ENCODE results near the gene IL4. TPM values are rescaled to one million over a fixed set of nuclear protein-coding genes. Genes with fewer than 3 reads are reported as not detected.
"Not testable (repeated sequence)": the region's sequence is repeated elsewhere in the genome, so short reads cannot be mapped to it uniquely, and the experiment has no call there.

Gene IL4
- total RNA-seq, 1 donor from 2014 or later, result not detected

DNA sequence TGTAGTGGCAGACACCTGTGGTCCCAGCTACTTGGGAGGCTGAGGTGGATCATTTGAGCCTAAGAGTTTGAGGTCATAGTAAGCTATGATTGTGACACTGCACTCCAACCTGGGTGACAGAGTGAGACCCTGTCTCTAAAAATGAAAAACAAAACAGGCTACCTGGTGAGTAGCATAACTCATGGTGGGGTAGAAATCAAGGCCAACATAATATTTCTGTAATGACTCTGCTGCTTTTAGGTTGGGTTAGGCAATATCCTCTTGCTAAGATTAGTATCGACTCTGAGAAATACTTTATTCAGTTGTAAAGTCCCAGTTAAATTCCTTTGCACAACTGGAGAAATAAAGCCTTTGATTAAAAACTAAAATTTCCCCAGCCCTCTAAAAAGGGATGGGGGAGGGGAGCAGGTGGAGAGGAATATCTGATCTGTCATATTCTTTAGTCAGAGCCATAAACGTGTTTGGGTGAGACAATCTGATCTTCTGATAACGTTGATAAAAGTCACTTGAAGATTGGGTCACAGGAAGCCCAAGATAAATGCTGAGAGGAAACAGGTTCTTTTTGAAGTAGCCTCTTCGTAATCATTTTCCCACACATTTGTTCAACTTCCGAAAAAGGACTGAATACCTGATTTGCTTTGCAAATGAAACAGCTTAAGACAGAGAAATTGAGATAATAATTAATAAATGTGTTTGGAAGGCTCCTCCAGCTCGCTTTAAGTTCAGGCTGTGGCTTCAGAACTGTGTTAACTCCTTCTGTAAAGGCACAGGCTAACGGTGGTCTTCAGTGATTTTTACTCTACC lies 14.9 kb downstream of the IL4 start:
- no peak for DNase-seq (ENCODE audit: low spot score)
- intact Hi-C loops (cut with DNase I), result no loop called here

DNA sequence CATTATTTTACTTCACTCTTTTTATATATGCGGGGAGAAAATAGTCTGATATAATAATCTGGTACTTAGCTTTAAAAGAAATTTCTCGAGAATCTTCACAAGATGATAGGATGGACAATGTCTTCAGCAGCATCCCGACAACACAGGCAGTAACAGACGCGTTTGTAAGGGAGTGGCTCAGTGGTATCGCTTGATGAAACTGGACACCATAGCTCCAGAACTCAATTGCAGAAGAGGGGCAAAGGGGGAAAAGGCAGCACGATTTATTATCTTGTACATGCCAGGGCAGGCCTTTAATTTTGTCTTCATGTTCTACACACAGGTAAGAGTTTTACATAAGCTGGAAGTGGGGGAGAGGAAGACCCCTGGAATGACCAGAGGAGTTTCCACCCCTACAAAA lies 15.7 kb downstream of the IL4 start:
- intact Hi-C loops (cut with DNase I), result no loop called here
- no peak for DNase-seq (ENCODE audit: low spot score)

DNA sequence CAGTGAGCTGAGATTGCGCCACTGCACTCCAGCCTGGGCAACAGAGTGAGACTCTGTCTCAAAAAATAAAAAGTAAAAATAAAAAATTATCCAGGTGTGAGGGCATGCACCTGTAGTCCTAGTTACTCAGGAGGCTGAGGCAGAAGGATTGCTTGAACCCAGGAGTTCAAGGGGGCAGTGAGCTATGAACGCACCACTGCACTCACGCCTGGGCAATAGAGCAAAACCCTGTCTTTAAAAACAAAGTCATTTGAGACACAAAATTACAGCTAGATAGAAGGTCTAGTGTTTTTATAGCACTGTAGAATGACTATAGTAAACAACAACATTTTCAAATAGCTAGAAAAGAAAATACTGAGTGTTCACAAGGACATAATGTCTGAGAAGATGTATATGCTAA lies 16.4 kb downstream of the IL4 start:
- no peak for DNase-seq (ENCODE audit: low spot score)
- intact Hi-C loops (cut with DNase I), result no loop called here

DNA sequence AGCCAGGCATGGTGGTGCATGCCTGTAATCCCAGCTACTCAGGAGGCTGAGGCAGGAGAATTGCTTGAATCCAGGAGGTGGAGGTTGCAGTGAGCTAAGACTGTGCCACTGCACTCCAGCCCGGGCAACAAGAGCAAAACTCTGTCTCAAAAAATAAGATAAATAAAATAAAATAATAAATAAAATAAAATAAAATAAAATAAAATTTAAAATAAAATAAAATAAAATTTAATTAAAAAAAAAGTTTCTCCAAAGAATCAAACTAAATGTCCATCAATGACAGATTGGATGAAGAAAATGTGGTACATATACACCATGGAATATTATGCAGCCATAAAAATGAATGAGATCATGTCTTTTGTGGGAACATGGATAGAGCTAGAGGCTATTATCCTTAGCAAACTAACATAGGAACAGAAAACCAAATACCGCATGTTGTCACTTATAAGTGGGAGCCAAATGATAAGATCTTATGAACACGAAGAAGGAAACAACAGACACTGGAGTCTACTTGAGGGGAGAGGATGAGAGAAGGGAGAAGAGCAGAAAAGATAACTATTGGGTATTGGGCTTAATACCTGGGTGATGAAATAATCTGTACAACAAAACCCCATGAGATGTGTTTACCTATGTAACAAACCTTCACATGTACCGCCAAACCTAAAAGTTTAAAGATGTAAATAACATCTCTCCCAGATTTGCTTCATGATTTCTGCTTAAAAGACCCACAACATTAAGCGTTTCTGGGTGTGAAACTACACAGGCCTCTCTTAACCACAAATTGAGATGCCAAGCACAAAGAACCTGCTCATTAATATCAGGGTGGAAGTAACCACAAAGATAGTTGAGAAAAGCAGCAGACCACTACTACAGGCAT lies 18.2 kb downstream of the IL4 start:
- DNase-seq (ENCODE audit: low spot score); intact Hi-C loops (cut with DNase I): not testable (repeated sequence)

DNA sequence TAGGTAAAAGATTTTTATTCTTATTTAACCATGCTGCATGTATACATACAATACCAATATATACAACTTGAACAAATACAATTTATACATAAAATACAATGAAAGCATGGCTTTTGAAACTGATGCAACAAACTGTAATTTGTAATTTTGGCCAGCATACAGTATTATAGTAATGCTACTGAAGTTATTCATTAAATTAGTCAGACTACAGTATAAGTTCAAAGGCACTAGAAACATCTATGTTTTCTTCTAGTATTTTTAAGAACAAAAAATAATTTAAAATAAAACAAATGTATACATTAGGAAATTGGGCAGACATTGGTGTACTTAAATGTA lies 18.8 kb downstream of the IL4 start:
- intact Hi-C loops (cut with DNase I), result no loop called here
- no peak for DNase-seq (ENCODE audit: low spot score)

DNA sequence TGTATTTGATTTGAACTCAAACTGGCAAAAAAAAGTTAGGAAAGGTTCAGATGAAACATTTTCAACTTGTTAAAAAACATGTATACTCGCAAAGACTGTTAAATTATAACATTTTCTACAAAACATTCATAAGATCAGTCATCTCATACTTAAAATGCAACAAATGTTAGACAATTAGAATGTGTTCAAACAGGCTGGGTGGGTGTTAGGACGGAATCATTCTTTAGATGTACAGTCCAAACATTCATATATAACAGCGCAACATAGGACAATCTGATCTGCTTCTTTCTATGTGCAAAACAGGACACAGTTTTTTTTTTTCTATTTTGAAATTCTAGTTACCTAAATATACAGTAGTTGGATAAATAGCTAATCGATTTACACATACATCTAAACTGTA lies 22.2 kb downstream of the IL4 start:
- intact Hi-C loops (cut with DNase I), result no loop called here
- no peak for DNase-seq (ENCODE audit: low spot score)

DNA sequence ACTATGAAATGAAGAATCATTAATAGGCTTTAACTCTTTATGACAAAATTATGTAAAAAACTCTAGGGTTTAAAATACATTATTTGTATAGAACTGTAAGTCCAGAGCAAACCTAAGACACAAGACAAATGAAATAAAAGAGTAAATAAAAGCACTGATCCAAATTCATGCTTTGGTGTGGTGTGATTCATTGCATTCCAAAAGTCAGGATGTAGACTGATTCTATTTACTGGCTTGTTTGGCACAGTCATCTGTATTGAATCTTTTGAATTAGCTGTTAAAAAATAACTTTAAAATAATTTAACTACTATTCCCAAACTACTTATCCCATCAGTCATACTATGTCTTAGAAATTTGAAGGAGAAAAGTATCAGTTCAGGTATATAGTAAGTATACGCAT lies 31.1 kb downstream of the IL4 start:
- DNase-seq (ENCODE audit: low spot score), result no peak
- intact Hi-C loops (cut with DNase I), result no loop called here

DNA sequence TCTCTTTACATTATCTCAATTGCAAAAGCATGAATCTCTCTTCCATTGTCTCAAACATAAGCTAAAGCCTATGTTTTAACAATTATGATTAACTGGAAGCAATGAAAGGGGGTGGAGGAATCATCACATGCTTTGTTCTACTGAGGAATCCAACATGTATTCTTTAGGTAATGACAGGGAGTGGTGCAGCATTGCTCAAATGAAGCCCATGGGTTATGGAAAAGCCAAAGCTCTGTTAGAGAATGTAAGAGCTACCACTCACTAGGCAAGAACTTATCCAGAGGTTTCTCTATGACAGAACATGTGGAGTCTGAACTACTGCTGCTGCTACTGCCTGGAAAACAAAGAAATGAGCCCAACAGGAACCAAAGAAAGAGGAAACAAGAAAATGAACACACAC lies 34.9 kb downstream of the IL4 start:
- intact Hi-C loops (cut with DNase I), result no loop called here
- DNase-seq (ENCODE audit: low spot score), result no peak

DNA sequence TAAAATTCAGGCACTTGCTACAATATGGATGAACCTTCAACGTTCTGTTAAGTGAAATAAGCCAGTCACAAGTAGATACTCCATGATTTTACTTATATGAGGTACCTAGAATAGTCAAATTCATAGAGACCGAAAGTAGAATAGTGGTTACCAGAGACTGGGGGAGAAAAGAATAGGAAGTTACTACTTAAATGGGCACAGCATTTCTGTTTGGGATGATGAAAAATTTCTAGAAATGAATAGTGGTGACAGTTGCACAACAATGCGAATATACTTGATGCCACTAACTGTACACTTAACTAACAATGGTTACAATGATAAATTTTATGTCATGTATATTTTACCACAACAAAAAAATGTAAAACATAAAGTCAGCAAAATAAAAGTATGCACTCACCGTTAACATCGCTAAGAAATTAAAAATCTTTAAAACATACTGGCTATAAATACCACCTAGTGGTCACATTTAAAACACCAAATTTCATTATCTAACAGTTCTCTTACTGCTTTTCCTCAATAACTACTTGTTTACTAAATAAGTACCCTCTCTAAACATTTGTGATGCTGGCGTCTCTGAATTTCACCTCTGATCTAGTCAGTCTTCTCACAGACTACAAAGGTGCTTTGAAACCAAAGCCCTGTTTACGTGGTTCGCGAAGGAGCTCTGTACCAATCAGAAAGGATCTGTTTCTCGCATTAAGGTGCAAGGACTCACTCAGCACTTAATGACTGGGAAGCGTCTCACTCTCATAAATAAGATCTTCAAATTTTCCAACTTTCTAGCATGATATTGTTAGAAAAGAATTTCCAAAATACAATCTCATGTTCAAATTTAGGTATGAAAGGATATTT lies 40.9 kb downstream of the IL4 start:
- intact Hi-C loops (cut with DNase I), result loop anchor here (10.0 kb wide), 1 partner anchor 330 kb away; no protein-coding TSS in a partner anchor
- DNase-seq (ENCODE audit: low spot score), result no peak

DNA sequence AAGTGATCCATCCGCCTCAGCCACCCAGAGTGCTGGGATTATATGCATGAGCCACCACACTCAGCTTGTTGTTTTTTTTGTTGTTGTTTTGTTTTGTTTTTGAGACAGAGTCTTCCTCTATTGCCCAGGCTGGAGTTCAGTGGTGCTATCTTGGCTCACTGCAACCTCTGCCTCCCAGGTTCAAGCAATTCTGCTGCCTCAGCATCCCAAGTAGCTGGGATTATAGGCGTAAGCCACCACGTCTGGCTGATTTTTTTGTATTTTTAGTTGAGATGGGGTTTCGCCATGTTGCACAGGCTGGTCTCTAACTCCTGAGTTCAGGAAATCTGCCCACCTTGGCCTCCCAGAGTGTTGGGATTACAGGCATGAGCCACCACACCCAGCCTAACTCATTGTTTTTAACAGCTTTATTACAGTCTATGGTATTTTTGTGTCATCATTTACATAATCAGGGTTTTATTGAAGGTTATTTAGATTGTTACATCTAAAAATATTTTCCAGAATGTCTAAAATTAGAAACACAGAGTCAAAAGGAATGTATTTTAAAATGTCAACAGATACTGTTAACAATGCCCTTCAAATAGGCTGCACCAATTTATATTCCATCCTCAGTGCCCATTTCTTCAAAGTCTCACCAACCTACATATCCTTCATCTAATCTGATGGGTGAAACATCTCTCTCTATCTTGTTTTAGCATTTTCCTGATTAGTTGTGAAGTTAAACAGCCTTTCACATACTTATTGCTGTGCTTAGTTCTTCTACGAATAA lies 44.9 kb downstream of the IL4 start:
- intact Hi-C loops (cut with DNase I), result loop anchor here (10.0 kb wide), 1 partner anchor 334 kb away; no protein-coding TSS in a partner anchor
- DNase-seq (ENCODE audit: low spot score), result no peak

DNA sequence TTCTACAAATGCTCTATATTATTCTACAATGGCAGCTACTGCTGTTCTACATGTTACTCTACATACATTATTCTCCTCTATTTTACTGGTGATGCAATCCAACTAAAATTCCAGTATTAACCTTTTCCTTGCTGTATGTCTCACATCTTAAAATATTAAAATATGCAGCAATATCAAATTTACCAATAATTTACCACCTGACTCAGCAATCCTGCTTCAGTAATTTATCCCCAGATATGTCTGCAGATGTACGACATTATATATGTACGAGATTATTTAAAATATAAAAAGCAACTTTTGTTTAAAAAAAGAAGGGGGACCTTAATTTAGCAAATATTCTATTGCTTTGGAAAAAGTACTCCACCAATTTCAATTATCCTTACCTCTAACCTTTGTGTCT lies 52.0 kb downstream of the IL4 start:
- DNase-seq (ENCODE audit: low spot score), result no peak
- intact Hi-C loops (cut with DNase I), result no loop called here

DNA sequence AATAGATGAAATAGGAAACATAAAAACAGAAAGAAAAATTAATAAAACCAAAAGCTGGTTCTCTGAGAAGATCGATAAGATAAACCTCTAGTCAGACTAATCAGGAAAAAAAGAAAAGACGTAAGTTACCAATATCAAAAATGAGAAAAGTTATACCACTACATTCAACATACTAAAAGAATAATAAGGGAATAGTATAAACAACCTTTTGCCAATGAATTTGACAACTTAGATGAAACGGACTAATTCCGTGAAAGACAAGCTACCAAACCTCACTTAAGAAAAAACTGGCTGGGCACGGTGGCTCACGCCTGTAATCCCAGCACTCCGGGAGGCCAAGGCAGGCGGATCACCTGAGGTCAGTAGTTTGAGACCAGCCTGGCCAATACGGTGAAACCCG lies 56.1 kb downstream of the IL4 start:
- intact Hi-C loops (cut with DNase I), result no loop called here
- no peak for DNase-seq (ENCODE audit: low spot score)

Other genes starting within 250 kb of the IL4 start
- gene IRF1, start 183.2 kb upstream of the IL4 start, total RNA-seq, result 19.9 TPM
- gene IL5, start 130.5 kb upstream of the IL4 start, total RNA-seq, result not detected
- gene RAD50, start 117.0 kb upstream of the IL4 start, total RNA-seq, result 27.7 TPM
- gene IL13, start 15.8 kb upstream of the IL4 start, total RNA-seq, result not detected
- gene KIF3A, start 63.6 kb downstream of the IL4 start, total RNA-seq, result 10.9 TPM
- gene CCNI2, start 73.4 kb downstream of the IL4 start, total RNA-seq, result not detected
- gene SEPTIN8, start 103.2 kb downstream of the IL4 start, total RNA-seq, result 45.2 TPM
- 0.08 TPM for gene SOWAHA, start 139.3 kb downstream of the IL4 start, total RNA-seq
- 4.7 TPM for gene SHROOM1, start 156.7 kb downstream of the IL4 start, total RNA-seq
- gene GDF9, start 192.5 kb downstream of the IL4 start, total RNA-seq, result 0.43 TPM
- gene UQCRQ, start 192.7 kb downstream of the IL4 start, total RNA-seq, result 1,426 TPM
- 2.2 TPM for gene LEAP2, start 199.7 kb downstream of the IL4 start, total RNA-seq

Data from cardiac septum (tissue), 1 donor.